HT1080 (cell line): Measurements from ENCODE around the gene CSNK2A1. TPM values are rescaled to one million over a fixed set of nuclear protein-coding genes. Genes with fewer than 3 reads are reported as not detected.
"Not testable (repeated sequence)": the region's sequence is repeated elsewhere in the genome, so short reads cannot be mapped to it uniquely, and the experiment has no call there.

Experiments
- DNase-seq: peaks from one replicate; pipeline ENCODE4 v3.0.0-alpha.2; 2015; ENCODE audit warnings: low read depth
- total RNA-seq: library from RNA; depleted of rRNA; stranded (reverse); fragments of >200 nt; shearing (Covaris generic); gene quantifications from 2 replicates; pipeline ENCODE4 v1.2.3, GENCODE V29; 2014

The CSNK2A1 gene
- total RNA-seq, 1 experiment from 2014 or later: 187 TPM

- DNase-seq: peak; percentile 19
Measured at GRCh38 chr20:461254-462198, 82.1 kb downstream of the CSNK2A1 start.

- no peak for DNase-seq
Measured at GRCh38 chr20:460707-461106, 82.9 kb downstream of the CSNK2A1 start.

GRCh38 chr20:460180-460579 is 83.4 kb downstream of the CSNK2A1 start:
- no peak for DNase-seq

- no peak for DNase-seq
Measured at GRCh38 chr20:458776-459175, 84.8 kb downstream of the CSNK2A1 start.

- DNase-seq: no peak
Measured at GRCh38 chr20:454951-455350, 88.6 kb downstream of the CSNK2A1 start.

GRCh38 chr20:452021-452420 is 91.6 kb downstream of the CSNK2A1 start:
- not testable (repeated sequence) for DNase-seq

GRCh38 chr20:445514-446336 is 97.9 kb downstream of the CSNK2A1 start:
- DNase-seq: no peak

- DNase-seq: no peak
Measured at GRCh38 chr20:444862-445426, 98.6 kb downstream of the CSNK2A1 start.

GRCh38 chr20:444117-444516 is 99.5 kb downstream of the CSNK2A1 start:
- no peak for DNase-seq

- no peak for DNase-seq
Measured at GRCh38 chr20:443223-443775, 100.3 kb downstream of the CSNK2A1 start.

GRCh38 chr20:440636-441035 is 103.0 kb downstream of the CSNK2A1 start:
- no peak for DNase-seq

GRCh38 chr20:440148-440547 is 103.4 kb downstream of the CSNK2A1 start:
- DNase-seq: no peak

- DNase-seq: no peak
Measured at GRCh38 chr20:438571-439469, 104.8 kb downstream of the CSNK2A1 start.

- no peak for DNase-seq
Measured at GRCh38 chr20:437787-438486, 105.7 kb downstream of the CSNK2A1 start.

- no peak for DNase-seq
Measured at GRCh38 chr20:436476-436875, 107.1 kb downstream of the CSNK2A1 start.

- no peak for DNase-seq
Measured at GRCh38 chr20:435558-435957, 108.0 kb downstream of the CSNK2A1 start.

- DNase-seq: no peak
Measured at GRCh38 chr20:434661-435419, 108.8 kb downstream of the CSNK2A1 start.

GRCh38 chr20:434221-434620 is 109.4 kb downstream of the CSNK2A1 start:
- DNase-seq: no peak
